ENCODE measurements around the gene PLXNA3.

PLXNA3 gene

GRCh38 chrX:154436374-154436982, 21.6 kb upstream of the PLXNA3 start:
- DNase-seq: no peak

- DNase-seq: peak; percentile 2
Observed at GRCh38 chrX:154436983-154437752, 20.9 kb upstream of the PLXNA3 start, which contains the start of gene GDI1. Gene GDI1 (plus strand): TSS chrX:154437154. CDS start chrX:154437255, 101 bp downstream.

- no peak for DNase-seq
Observed at GRCh38 chrX:154437971-154438893, 19.8 kb upstream of the PLXNA3 start.

GRCh38 chrX:154439841-154440240, 18.2 kb upstream of the PLXNA3 start:
- no peak for DNase-seq

GRCh38 chrX:154440623-154441357, 17.3 kb upstream of the PLXNA3 start:
- DNase-seq: no peak

- DNase-seq: no peak
Observed at GRCh38 chrX:154441564-154441963, 16.5 kb upstream of the PLXNA3 start.

- no peak for DNase-seq
Observed at GRCh38 chrX:154441984-154442707, 15.9 kb upstream of the PLXNA3 start.

- DNase-seq: no peak
Observed at GRCh38 chrX:154443479-154443910, 14.6 kb upstream of the PLXNA3 start.

- DNase-seq: peak; percentile 25
Observed at GRCh38 chrX:154443992-154444754, 13.9 kb upstream of the PLXNA3 start, which contains the start of gene FAM50A. Gene FAM50A (plus strand): TSS chrX:154444141. CDS start chrX:154444236, 95 bp downstream.

GRCh38 chrX:154444755-154445246, 13.3 kb upstream of the PLXNA3 start:
- DNase-seq: no peak

- DNase-seq: no peak
Observed at GRCh38 chrX:154445776-154446175, 12.3 kb upstream of the PLXNA3 start.

- DNase-seq: no peak
Observed at GRCh38 chrX:154446430-154446829, 11.7 kb upstream of the PLXNA3 start.

- DNase-seq: no peak
Observed at GRCh38 chrX:154448484-154448883, 9.6 kb upstream of the PLXNA3 start.

- no peak for DNase-seq
Observed at GRCh38 chrX:154449618-154450017, 8.5 kb upstream of the PLXNA3 start.

GRCh38 chrX:154450312-154450711, 7.8 kb upstream of the PLXNA3 start:
- no peak for DNase-seq

- DNase-seq: no peak
Observed at GRCh38 chrX:154452823-154453222, 5.3 kb upstream of the PLXNA3 start.

GRCh38 chrX:154457491-154458115, 478 bp upstream of the PLXNA3 start:
- DNase-seq: peak; percentile 1

GRCh38 chrX:154458954-154459778, 1.1 kb downstream of the PLXNA3 start:
- DNase-seq: no peak

GRCh38 chrX:154459832-154460231, 1.8 kb downstream of the PLXNA3 start:
- no peak for DNase-seq

All from NCI-H1048 (cell line).